Activated T-helper 2 cell treated with anti-CD3 and anti-CD28 coated beads, Interferon-gamma antibody, Interleukin-2, Interleukin-4, amounts not matched to agents 10 μg/mL and 5 μg/mL and 100 μg/mL, durations not matched to agents 14 hours and 24 hours and 36 hours (primary cell): ENCODE measurements around the gene POLR1G. TPM values are rescaled to one million over a fixed set of nuclear protein-coding genes. Genes with fewer than 3 reads are reported as not detected.

Experiments
- DNase-seq: peaks from one replicate; pipeline ENCODE4 v3.0.0; 2021; ENCODE audit warnings: low spot score
- H3K27ac Mint-ChIP-seq: one replicate; pipeline ENCODE4 v1.8.0; 2021; ENCODE audit warnings: mixed read lengths
- H3K27me3 Mint-ChIP-seq: one replicate; pipeline ENCODE4 v1.8.0; 2021; ENCODE audit warnings: low read depth, mixed read lengths
- H3K36me3 Mint-ChIP-seq: one replicate; pipeline ENCODE4 v1.8.0; 2021; ENCODE audit warnings: low read depth, mixed read lengths
- H3K4me1 Mint-ChIP-seq: one replicate; pipeline ENCODE4 v1.8.0; 2021; ENCODE audit warnings: low read depth, mixed read lengths
- H3K4me3 Mint-ChIP-seq: one replicate; pipeline ENCODE4 v1.8.0; 2021; ENCODE audit warnings: low read depth, mild to moderate bottlenecking, moderate library complexity, mixed read lengths
- H3K9me3 Mint-ChIP-seq: one replicate; pipeline ENCODE4 v1.8.0; 2021; ENCODE audit warnings: mixed read lengths
- intact Hi-C: fragments of 100-400 bp; cut with micrococcal nuclease; formaldehyde crosslinking; loops from one replicate; pipeline ENCODE4 v1.15.1; 2023
- total RNA-seq: library from RNA; stranded (reverse); gene quantifications from 2 replicates; pipeline ENCODE4 v1.2.3, GENCODE V29; 2022

Gene POLR1G
- 16.1 and 16.7 TPM in 2 replicates for total RNA-seq

- intact Hi-C loops, result loop anchor here (1.0 to 5.0 kb wide), 3 partner anchors 18 to 314 kb away; partner anchors contain the start of gene PPP1R37
- peak; percentile 78 for DNase-seq
- H3K4me1 Mint-ChIP-seq, result peaks cover 37% of the 10 kb centered on the region
- H3K27me3 Mint-ChIP-seq, result peaks cover 11% of the 10 kb centered on the region
- H3K36me3 Mint-ChIP-seq, result peaks cover 28% of the 10 kb centered on the region
- H3K27ac Mint-ChIP-seq, result peak within 1 kb of the TSS; percentile 92
- H3K4me3 Mint-ChIP-seq, result peak within 1 kb of the TSS; percentile 99
- no peaks in the 10 kb centered on the region for H3K9me3 Mint-ChIP-seq
Measured at GRCh38 chr19:45406226-45407090, at the start of gene POLR1G. Gene POLR1G (plus strand): TSS chr19:45406644. CDS start chr19:45406697, 53 bp downstream.

GRCh38 chr19:45356760-45357444 lies 49.5 kb upstream of the POLR1G start:
- Mint-ChIP-seq H3K9me3 (no peaks in the 10 kb centered on the region), H3K4me3 (no peak overlapping the region), H3K36me3 (peaks cover 47% of the 10 kb centered on the region), H3K27me3 (no peaks in the 10 kb centered on the region), H3K27ac (no peak overlapping the region), H3K4me1 (no peaks in the 10 kb centered on the region)
- no peak for DNase-seq
- intact Hi-C loops, result no loop called here

- H3K36me3 Mint-ChIP-seq, result peaks cover 50% of the 10 kb centered on the region
- intact Hi-C loops, result no loop called here
- H3K4me1 Mint-ChIP-seq, result no peaks in the 10 kb centered on the region
- no peak for DNase-seq
- H3K27ac Mint-ChIP-seq, result no peak overlapping the region
- H3K9me3 Mint-ChIP-seq, result no peaks in the 10 kb centered on the region
- H3K4me3 Mint-ChIP-seq, result no peak overlapping the region
- H3K27me3 Mint-ChIP-seq, result no peaks in the 10 kb centered on the region
Measured at GRCh38 chr19:45357445-45357783, 49.0 kb upstream of the POLR1G start.

- Mint-ChIP-seq H3K27me3 (no peaks in the 10 kb centered on the region), H3K27ac (no peak overlapping the region), H3K36me3 (peaks cover 46% of the 10 kb centered on the region), H3K4me3 (no peak overlapping the region), H3K4me1 (no peaks in the 10 kb centered on the region), H3K9me3 (no peaks in the 10 kb centered on the region)
- DNase-seq, result no peak
- intact Hi-C loops, result no loop called here
Measured at GRCh38 chr19:45358213-45358792, 48.1 kb upstream of the POLR1G start.

GRCh38 chr19:45361608-45362007 lies 44.8 kb upstream of the POLR1G start:
- no peaks in the 10 kb centered on the region for H3K4me1 Mint-ChIP-seq
- H3K9me3 Mint-ChIP-seq, result no peaks in the 10 kb centered on the region
- intact Hi-C loops, result no loop called here
- no peak overlapping the region for H3K4me3 Mint-ChIP-seq
- H3K27me3 Mint-ChIP-seq, result no peaks in the 10 kb centered on the region
- no peak overlapping the region for H3K27ac Mint-ChIP-seq
- DNase-seq, result no peak
- H3K36me3 Mint-ChIP-seq, result peaks cover 27% of the 10 kb centered on the region

GRCh38 chr19:45362291-45362690 lies 44.2 kb upstream of the POLR1G start:
- Mint-ChIP-seq H3K4me3 (no peak overlapping the region), H3K36me3 (peaks cover 27% of the 10 kb centered on the region), H3K27me3 (no peaks in the 10 kb centered on the region), H3K9me3 (no peaks in the 10 kb centered on the region), H3K27ac (no peak overlapping the region), H3K4me1 (no peaks in the 10 kb centered on the region)
- intact Hi-C loops, result no loop called here
- DNase-seq, result no peak

GRCh38 chr19:45363861-45364459 lies 42.5 kb upstream of the POLR1G start:
- no peak for DNase-seq
- H3K4me3 Mint-ChIP-seq, result no peak overlapping the region
- H3K4me1 Mint-ChIP-seq, result peaks cover 6% of the 10 kb centered on the region
- H3K27ac Mint-ChIP-seq, result no peak overlapping the region
- intact Hi-C loops, result no loop called here
- H3K36me3 Mint-ChIP-seq, result peaks cover 22% of the 10 kb centered on the region
- H3K9me3 Mint-ChIP-seq, result no peaks in the 10 kb centered on the region
- H3K27me3 Mint-ChIP-seq, result no peaks in the 10 kb centered on the region

DNA sequence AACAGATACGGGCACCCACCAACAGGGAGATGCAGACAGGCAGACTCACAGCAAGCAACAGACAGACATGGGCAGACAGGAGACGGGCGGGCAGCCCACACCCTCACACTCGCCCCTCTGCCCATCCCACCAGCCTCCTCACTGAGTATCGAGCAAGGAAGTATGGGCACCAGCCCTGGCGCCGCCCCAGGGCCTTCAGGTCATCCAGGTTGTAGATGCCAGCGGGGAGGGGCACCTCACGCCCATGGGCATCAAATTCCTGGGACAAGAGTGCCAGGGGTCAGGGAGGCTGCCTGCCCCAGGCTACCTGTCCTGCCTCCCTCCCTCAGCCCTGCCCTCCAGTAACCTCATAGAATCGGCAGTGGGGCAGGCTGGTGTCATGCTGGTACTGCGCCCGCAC lies 41.7 kb upstream of the POLR1G start:
- Mint-ChIP-seq H3K9me3 (no peaks in the 10 kb centered on the region), H3K36me3 (peaks cover 15% of the 10 kb centered on the region), H3K27me3 (no peaks in the 10 kb centered on the region), H3K4me1 (peaks cover 9% of the 10 kb centered on the region), H3K27ac (no peak overlapping the region), H3K4me3 (no peak overlapping the region)
- intact Hi-C loops, result no loop called here
- no peak for DNase-seq

- H3K27ac Mint-ChIP-seq, result no peak overlapping the region
- no peaks in the 10 kb centered on the region for H3K27me3 Mint-ChIP-seq
Measured at GRCh38 chr19:45368127-45368526, 38.3 kb upstream of the POLR1G start.

GRCh38 chr19:45368737-45369340 lies 37.6 kb upstream of the POLR1G start:
- peak overlapping the region; percentile 66 for H3K4me3 Mint-ChIP-seq
- intact Hi-C loops, result no loop called here
- no peak for DNase-seq
- no peak overlapping the region for H3K27ac Mint-ChIP-seq
- no peaks in the 10 kb centered on the region for H3K9me3 Mint-ChIP-seq
- no peaks in the 10 kb centered on the region for H3K27me3 Mint-ChIP-seq
- peaks cover 6% of the 10 kb centered on the region for H3K36me3 Mint-ChIP-seq
- peaks cover 14% of the 10 kb centered on the region for H3K4me1 Mint-ChIP-seq

More at GRCh38 chr19:45368127-45368526, 38.3 kb upstream of the POLR1G start:
- Mint-ChIP-seq H3K4me1 (peaks cover 14% of the 10 kb centered on the region), H3K9me3 (no peaks in the 10 kb centered on the region), H3K4me3 (peak overlapping the region; percentile 19), H3K36me3 (peaks cover 6% of the 10 kb centered on the region)
- no peak for DNase-seq
- intact Hi-C loops, result no loop called here

- intact Hi-C loops, result loop anchor here (1.0 to 5.0 kb wide), 3 partner anchors 52 to 109 kb away; partner anchors contain the start of gene ERCC1
- H3K36me3 Mint-ChIP-seq, result peaks cover 6% of the 10 kb centered on the region
Measured at GRCh38 chr19:45370410-45371204, 35.8 kb upstream of the POLR1G start, which contains the start of gene ERCC2. Gene ERCC2 (minus strand): TSS chr19:45370573. CDS start chr19:45370540, 33 bp downstream.

More at GRCh38 chr19:45370410-45371204, 35.8 kb upstream of the POLR1G start, which contains the start of gene ERCC2:
- DNase-seq, result peak; percentile 100
- Mint-ChIP-seq H3K4me3 (peak within 1 kb of the TSS; percentile 87), H3K9me3 (no peaks in the 10 kb centered on the region), H3K27ac (peak within 1 kb of the TSS; percentile 99), H3K4me1 (peaks cover 14% of the 10 kb centered on the region), H3K27me3 (no peaks in the 10 kb centered on the region)
